ENCODE results near the gene KRTAP10-5. TPM values are rescaled to one million over a fixed set of nuclear protein-coding genes. Genes with fewer than 3 reads are reported as not detected.
"Not testable (repeated sequence)": the region's sequence is repeated elsewhere in the genome, so short reads cannot be mapped to it uniquely, and the experiment has no call there.

KRTAP10-5 gene
- polyA plus RNA-seq, 3 donors: not detected

DNA sequence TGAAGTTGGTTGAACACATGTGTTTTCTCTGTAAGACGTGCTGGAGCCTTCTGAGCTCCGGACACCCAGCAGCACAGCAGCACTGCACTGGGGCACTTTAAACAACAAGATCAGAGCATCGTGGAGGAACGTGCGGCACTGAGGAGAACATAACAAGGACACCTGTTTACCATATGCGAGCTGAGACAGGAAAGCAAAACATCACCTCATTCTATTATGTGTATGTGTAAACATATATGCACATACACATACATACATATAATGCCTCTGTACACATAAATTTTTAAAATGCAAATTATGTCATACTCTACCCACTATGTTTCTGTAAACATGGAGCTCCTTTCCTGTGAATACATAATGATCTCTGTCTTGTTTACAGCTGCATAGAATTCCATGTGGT lies 15.1 kb upstream of the KRTAP10-5 start:
- no peak for DNase-seq (ENCODE audit: extremely low read depth in 1 of 11, low read depth in 9 of 11, low spot score in 4 of 11)

DNA sequence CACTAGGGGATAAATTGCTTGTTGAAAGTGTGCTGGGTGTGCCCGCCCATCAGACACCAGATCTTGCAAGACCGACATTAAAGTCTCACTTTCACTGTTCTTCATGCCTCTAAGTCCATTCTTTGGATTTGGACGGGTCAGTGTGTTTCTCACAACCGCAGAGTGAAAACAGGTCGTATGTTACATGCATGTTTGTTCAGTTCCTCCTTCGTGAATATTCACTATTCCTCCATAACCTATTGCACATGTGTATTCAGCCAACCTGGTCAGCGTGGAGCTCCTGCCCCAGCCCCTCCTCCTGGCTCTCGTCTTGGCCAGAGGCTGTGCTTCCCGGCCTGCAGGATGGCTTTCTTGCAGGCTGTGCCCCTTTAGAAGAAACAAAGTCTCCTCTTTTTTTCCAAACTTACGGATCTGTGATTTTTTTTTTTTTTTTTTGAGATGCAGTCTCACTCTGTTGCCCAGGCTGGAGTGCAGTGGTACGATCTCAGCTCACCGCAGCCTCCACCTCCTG lies 14.1 kb upstream of the KRTAP10-5 start:
- DNase-seq (ENCODE audit: extremely low read depth in 1 of 11, low read depth in 9 of 11, low spot score in 4 of 11): no peak

DNA sequence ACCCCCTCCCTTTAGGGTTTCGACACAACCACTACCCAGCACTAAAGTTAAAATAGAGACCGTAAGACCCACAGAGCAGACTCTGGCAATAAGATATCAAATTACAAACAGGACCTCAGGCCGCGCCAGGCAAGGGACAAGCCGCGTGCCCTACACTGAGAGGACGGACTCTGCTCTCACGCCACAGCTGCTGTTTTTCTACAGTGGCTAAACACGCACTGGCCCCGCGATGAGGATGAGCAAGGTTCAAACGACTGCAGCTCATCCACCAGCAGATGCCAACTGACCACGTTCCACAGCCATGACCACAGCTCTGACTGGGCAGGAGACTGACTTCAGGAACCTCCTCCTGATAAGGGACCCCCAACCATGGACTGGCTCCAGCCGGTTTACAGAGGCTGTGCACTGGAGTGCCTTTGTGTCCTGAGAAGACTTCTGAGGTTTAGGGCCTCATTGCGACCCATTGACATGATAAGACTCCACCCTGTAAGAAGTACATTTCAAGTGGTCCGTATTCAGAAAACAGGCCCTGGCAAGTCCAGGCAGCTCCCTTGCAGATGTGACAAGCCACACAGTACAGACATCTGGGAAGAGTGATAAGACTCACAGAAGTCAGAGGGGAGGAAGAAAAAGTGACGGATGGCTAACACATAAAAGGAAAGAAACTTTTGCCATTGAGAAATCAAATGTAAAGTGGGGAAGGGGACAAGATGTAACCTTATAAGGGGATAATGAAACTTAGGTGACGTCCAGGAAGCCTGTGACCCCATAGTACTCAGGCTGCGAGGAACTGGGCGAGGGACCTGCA lies 13.4 kb upstream of the KRTAP10-5 start:
- peak in 4 of 11 donors; percentile 12 to 20 (median 16) for DNase-seq (ENCODE audit: extremely low read depth in 1 of 11, low read depth in 9 of 11, low spot score in 4 of 11)

DNA sequence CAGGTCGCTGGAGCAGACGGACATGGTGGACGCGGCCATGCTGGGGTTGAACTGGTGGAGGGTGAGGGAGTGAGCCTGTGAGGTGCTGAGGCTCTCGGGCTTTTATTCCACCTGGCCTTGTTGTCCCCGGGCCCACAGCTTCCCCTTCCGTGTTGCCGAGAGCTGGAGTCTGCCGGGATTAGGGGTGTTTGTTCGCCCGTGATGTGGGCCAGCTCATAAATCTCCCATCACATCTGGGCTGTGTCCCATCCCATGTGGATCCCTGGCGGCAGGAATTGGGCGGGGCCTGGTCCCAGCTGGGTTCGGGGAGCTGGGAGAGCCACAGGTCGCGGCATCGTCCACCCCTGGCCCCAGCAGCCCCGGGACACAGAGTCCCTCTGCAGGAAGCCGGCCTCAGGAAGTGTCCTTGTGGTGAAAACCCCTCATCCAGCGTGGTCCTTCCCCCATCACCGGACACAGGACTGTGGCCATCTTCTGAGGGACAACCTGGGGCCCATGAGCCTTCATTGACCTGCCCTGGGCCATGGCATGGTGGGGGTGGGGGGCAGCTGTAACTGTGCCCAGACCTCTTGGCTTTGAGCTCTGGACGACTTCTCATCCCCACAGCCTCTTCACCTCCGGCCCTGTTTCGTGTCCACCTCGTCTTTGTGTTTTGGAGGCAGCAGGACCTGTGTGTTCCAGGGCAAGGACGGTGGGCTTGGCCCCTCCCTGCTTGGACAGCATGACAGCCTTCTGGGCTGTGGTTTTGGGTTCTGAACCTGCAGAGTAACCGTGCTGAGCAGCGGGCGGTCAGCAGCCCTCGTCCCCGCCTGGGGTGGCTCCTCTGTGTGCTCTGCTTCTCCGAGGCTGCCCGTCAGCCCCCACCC lies 12.3 kb upstream of the KRTAP10-5 start, which contains the start of gene KRTAP10-6:
Gene KRTAP10-6, minus strand, starts transcription at position 60 of the 866 bp plus-strand sequence. Its CDS starts 21 bp downstream, at position 39.
- no peak for DNase-seq (ENCODE audit: extremely low read depth in 1 of 11, low read depth in 9 of 11, low spot score in 4 of 11)

DNA sequence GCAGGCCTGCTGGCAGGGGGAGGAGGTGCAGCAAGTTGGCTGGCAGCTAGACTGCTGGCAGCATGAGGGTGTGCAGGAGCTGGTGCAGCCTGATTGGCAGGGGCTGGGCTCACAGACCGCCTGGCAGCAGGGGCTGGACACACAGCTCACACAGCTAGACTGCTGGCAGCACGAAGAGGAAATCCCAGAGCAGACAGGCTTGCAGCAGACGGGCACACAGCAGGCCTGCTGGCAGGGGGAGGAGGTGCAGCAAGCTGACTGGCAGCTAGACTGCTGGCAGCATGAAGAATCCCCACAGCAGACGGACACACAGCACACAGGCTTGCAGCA lies 11.4 kb upstream of the KRTAP10-5 start:
- not testable (repeated sequence) for DNase-seq (ENCODE audit: extremely low read depth in 1 of 11, low read depth in 9 of 11, low spot score in 4 of 11)

DNA sequence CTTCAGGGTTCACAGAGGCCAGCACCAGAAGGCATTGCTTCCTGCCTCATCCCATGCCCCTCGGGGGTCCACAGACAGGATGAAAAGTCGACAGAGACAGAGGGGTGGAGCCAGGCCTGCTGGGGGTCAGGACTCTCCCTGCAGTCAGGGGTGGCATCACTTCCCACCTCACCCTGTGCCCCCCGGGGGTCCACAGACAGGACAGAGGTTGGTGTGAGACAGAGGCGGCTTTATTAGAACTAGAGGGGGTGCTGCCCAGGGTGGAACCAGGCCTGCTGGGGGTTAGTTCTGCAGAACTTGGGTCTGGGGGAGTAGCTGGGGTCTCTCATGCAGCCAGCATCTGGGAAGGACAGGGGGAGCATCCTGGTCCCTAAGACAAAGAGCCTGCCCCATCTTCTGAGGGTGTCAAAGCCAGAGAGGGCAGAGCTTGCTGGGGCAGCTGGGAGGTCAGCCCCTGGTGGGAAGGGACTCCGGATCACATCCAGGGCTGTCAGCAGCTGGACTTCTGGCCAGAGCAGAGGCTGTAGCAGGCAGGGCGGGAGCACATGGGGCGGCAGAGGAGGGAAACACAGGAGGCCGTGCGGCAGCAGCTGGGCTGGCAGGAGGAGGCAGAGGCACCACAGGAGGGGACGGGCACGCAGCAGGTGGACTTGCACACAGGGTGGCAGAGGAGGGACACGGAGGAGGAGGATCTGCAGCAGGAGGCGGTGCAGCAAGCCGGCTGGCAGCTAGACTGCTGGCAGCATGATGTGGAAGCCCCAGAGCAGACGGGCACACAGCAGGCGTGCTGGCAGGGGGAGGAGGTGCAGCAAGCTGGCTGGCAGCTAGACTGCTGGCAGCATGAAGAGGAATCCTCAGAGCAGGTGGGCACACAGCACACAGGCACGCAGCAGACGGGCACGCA lies 10.7 kb upstream of the KRTAP10-5 start:
- not testable (repeated sequence) for DNase-seq (ENCODE audit: extremely low read depth in 1 of 11, low read depth in 9 of 11, low spot score in 4 of 11)

DNA sequence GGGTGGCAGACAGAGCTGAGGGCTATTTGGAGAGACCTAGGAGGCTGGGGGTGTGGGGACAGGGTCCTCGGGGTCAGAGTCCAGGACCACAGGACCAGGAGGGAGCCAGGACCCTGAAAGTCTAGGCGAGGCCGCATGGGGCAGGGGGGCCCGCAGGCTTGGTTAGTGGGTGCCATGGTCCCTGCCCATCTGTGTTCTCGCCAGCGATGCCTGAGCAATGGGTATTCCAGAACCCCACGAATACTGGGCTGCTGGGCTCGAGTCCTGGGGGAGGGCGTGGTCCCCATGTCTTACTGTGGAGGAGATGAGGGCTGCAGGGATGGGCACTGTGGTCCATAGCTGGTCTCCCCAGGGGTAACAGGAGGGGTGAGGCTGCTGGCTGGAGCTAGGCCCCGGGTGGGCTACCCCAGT lies 9.9 kb upstream of the KRTAP10-5 start:
- no peak for DNase-seq (ENCODE audit: extremely low read depth in 1 of 11, low read depth in 9 of 11, low spot score in 4 of 11)

DNA sequence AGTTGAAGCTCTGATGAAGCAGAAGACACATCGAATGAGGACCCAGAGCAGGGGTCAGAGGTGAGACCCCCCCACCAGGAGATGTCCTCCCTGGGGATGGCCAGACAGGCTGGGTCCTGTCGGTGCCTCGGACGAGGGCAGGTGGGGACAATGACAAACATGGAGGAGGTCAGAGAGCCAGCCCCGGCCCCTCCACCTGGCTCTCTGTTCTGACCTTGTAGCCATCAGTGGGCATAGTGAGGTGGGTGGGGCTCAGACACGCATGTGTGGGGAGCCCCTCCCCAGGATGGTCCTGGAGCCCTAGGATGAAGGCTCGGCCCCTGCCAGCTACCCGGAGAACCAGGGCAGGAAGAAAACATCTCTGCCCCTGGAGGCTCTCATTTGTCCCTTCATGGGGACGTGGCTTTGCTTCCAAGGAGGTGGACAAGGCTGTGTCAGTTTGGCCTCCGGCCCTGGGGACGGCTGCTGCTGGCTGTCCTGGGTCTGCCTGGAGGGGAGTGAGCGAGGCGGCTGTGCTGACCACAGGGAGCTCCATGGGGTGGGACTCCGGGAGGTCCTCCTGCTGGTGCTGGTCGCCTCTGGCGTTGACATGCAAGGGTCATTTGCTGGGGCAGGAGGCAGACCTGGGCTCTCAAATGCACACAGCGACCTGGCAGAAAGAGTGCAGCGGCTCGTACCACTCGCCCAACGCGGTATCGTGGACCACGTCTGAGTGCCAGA lies 9.3 kb upstream of the KRTAP10-5 start:
- no peak for DNase-seq (ENCODE audit: extremely low read depth in 1 of 11, low read depth in 9 of 11, low spot score in 4 of 11)

DNA sequence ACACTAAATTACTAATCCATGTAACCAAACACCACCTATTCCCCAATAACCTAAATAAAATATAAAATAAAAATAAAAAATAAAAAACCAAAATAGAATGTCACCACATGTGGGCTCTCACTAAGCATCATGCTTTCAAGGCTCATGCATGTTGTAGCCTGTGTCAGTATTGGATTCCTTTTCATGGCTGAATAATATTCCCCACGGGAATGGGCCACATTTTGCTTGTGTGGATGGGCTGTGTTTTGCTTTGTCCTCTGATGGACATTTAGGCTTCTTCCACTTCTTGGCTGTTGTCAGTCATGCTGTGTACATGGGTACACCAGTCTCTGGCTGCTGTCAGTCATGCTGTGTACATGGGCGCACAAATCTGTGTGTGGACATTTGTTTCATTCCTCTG lies 8.7 kb upstream of the KRTAP10-5 start:
- DNase-seq (ENCODE audit: extremely low read depth in 1 of 11, low read depth in 9 of 11, low spot score in 4 of 11): no peak

DNA sequence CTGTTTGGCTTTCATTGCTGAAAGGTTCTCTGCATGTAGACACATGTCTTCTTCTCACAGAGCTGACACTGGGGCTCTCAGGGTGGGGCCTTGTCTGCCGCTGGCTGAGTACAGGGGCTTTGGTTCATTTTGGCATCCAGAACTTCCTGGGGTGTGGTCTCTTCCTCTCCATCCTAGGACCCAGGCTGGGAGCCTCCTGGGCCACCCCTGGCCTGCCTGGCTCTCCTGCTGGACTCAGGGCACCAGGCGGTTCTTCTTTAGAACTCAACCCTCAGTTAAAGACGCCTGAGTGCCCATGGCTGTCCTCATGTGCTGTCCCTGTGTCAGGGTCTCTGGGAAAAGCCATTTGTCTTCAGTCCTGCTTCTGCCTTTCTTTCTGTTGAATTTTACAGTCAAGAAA lies 5.5 kb upstream of the KRTAP10-5 start:
- no peak for DNase-seq (ENCODE audit: extremely low read depth in 1 of 11, low read depth in 9 of 11, low spot score in 4 of 11)

DNA sequence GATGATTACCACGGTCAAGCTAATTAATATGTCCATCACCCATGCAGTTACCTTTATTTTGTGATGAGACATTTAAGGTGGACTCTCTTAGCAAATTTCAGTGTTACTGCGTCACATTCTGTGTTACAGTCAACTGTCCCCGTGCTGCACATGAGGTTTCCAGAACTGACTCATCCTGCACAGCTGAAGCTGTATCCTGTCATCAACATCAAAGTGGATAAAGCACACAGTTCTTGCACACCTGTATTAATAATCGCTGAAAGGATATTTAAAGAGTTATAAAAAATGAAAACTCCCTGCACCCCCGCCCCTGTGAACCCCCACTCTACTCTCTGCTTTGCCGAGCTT lies 3.4 kb upstream of the KRTAP10-5 start:
- no peak for DNase-seq (ENCODE audit: extremely low read depth in 1 of 11, low read depth in 9 of 11, low spot score in 4 of 11)

DNA sequence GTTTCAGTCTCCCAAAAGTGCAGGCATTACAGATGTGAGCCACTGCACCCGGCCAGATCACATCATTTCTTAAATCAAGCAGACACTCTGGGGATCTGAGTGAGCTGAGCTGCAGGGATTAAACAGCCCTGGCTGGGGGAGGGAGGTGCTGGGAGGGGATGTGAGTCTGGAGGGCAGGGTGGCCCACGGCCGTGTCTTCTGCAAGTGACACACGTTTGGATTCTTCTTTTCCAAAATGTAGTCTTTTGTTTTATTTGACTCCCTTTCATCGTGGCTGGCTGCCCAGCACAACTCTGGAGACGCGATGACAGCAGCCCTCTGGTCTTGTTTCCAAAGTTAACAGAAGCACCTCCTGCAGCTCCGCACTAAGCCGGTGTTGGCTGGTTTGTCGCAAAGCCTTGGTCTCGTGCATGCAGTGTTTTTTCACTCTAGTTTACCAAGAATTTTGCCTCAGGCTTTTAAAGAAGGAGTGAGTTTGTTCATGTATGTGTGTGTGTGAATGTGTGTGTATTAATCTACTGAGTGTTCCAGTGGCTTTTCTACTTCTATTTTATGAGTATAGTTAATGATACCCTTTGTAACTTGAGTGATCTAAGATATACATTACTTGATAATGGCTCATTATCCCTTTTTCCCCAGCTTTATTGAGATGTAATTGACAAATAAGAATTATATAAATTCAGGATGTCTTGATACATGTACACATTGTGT lies 2.8 kb upstream of the KRTAP10-5 start:
- peak in 7 of 11 donors; percentile 12 to 34 (median 24) for DNase-seq (ENCODE audit: extremely low read depth in 1 of 11, low read depth in 9 of 11, low spot score in 4 of 11)

DNA sequence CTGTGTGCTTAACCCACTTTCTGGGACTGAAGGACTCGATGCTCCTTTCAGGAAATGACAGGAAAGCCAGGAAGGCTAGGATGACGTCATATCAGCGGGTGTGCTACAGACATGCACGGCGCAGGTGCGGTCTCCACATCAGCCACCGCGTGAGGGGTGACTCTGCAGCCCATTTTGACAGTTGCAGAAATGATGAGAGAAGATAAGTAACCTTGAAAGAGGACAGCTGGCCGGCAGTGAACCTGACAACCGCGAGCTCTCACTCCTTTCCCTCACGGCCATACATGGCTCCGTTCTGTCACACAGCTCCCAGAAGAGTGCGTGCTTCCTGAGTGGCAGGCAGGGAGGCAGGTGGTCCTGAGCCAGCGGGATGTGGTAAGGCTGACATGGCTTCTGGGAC lies 1.7 kb upstream of the KRTAP10-5 start:
- no peak for DNase-seq (ENCODE audit: extremely low read depth in 1 of 11, low read depth in 9 of 11, low spot score in 4 of 11)

DNA sequence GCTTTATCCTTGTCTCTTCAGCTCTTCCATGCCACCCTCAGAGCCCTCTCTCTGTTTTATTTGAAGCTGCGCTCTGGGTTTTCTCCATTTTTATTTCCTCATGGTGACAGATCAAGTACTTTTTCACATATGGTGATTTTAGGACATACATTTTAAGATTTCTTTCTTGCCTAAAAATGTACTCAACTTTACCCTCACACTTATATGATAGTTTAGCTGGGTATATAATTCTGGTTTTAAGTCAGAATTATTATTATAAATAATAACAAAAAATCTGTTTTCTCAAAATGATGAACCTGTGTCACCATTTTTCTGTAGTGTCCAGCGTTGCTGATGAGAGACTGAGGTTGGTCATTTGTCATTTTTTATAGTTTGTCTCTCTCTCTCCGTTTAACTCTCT lies 754 bp upstream of the KRTAP10-5 start:
- DNase-seq (ENCODE audit: extremely low read depth in 1 of 11, low read depth in 9 of 11, low spot score in 4 of 11): no peak

DNA sequence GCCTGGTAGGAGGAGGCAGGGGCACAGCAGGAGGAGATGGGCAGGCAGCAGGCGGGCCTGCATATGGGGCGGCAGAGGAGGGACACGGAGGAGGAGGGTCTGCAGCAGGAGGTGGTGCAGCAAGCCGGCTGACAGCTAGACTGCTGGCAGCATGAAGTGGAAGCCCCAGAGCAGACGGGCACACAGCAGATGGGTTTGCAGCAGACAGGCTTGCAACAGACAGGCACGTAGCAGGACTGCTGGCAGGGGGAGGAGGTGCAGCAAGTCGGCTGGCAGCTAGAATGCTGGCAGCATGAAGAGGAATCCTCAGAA lies 615 bp downstream of the KRTAP10-5 start:
- no peak for DNase-seq (ENCODE audit: extremely low read depth in 1 of 11, low read depth in 9 of 11, low spot score in 4 of 11)

DNA sequence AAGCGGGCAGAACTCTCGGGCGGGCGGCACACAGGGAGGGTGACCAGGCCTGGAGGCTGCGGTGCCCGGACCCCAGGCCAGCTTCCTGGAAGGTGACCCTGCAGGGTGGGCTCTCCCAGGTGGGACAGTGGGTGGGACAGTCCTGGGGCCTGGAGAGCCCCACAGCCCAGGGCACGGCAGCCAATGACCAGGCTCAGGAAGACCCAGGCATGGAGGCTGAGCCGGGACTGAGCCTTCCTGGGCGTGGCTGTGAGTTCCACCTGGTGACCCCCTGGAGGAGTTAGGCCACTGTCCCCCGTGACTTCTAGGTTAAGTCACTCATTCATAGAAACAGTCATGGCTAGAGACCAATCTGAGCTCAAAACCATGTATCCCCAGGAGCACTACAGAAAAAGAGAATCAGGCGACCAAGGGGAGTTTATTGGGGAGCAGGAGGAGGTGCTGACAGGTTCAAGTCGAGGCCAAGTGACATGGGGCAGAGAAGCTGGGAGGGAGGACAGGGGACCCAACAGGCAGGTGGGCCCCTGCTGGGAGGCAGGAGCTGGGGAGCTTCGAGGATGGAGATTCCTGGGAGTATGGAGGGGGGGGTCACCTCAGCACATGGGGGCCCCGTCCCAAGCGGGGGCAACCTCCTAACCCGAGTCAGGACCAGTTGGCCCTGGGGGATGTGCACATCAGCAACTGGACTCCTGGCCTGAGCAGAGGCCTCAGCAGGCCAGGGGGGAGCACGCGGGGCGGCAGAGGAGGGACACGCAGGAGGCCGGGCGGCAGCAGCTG lies 1.2 kb downstream of the KRTAP10-5 start:
- DNase-seq (ENCODE audit: extremely low read depth in 1 of 11, low read depth in 9 of 11, low spot score in 4 of 11): no peak

DNA sequence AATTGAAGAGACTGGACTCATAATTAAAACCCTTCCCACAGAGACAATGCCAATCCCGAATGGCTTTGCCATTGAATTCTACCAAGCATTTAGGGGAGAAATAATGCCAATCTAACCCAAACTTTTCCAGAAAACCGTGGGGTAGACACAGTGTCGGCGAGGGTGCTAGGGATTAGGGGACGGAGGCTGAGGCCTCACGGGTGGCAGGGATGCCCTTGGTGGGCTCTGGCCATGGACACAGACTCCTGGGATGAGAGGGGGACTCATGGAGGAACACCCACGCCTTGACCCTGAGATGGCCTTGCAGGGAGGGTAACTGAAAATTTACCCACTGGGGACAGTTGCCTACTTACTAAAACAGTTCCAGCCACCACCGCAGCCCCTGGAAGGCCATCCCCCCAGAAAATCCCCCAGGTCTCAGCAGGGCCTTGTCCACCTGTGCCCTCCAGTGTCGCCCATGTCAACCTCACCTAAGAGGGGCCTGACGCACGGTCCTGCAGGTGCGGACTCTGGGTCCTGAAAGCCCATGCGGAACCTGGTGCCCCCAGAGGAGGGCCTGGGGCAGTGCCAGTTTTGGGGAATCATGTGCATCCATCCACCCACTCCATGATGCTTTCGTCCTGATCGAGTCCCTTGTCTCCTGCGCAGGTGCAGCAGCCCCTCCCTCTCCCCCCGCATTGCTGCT lies 1.9 kb downstream of the KRTAP10-5 start:
- no peak for DNase-seq (ENCODE audit: extremely low read depth in 1 of 11, low read depth in 9 of 11, low spot score in 4 of 11)

All from renal cortex interstitium (tissue), 11 donors.